ENCODE results near the gene ADARB1.

Gene ADARB1

GRCh38 chr21:45075596-45076244 is 1.3 kb downstream of the ADARB1 start:
- DNase-seq (ENCODE audit: low spot score): no peak

GRCh38 chr21:45076245-45076711 is 1.9 kb downstream of the ADARB1 start:
- no peak for DNase-seq (ENCODE audit: low spot score)

- DNase-seq (ENCODE audit: low spot score): no peak
Observed at GRCh38 chr21:45078371-45078770, 4.0 kb downstream of the ADARB1 start.

- DNase-seq (ENCODE audit: low spot score): no peak
Observed at GRCh38 chr21:45078877-45079281, 4.5 kb downstream of the ADARB1 start.

- no peak for DNase-seq (ENCODE audit: low spot score)
Observed at GRCh38 chr21:45079351-45079750, 5.0 kb downstream of the ADARB1 start.

GRCh38 chr21:45080232-45080631 is 5.9 kb downstream of the ADARB1 start:
- DNase-seq (ENCODE audit: low spot score): no peak

- no peak for DNase-seq (ENCODE audit: low spot score)
Observed at GRCh38 chr21:45080639-45081414, 6.4 kb downstream of the ADARB1 start.

GRCh38 chr21:45081636-45082035 is 7.3 kb downstream of the ADARB1 start:
- no peak for DNase-seq (ENCODE audit: low spot score)

- no peak for DNase-seq (ENCODE audit: low spot score)
Observed at GRCh38 chr21:45082736-45083135, 8.4 kb downstream of the ADARB1 start.

- no peak for DNase-seq (ENCODE audit: low spot score)
Observed at GRCh38 chr21:45084121-45084520, 9.7 kb downstream of the ADARB1 start.

- no peak for DNase-seq (ENCODE audit: low spot score)
Observed at GRCh38 chr21:45084881-45085536, 10.6 kb downstream of the ADARB1 start.

GRCh38 chr21:45085700-45086099 is 11.3 kb downstream of the ADARB1 start:
- DNase-seq (ENCODE audit: low spot score): no peak

GRCh38 chr21:45086337-45086958 is 12.1 kb downstream of the ADARB1 start:
- DNase-seq (ENCODE audit: low spot score): no peak

- no peak for DNase-seq (ENCODE audit: low spot score)
Observed at GRCh38 chr21:45087022-45087823, 12.8 kb downstream of the ADARB1 start.

GRCh38 chr21:45088116-45088515 is 13.7 kb downstream of the ADARB1 start:
- no peak for DNase-seq (ENCODE audit: low spot score)

GRCh38 chr21:45088729-45089128 is 14.3 kb downstream of the ADARB1 start:
- DNase-seq (ENCODE audit: low spot score): no peak

GRCh38 chr21:45089964-45090363 is 15.6 kb downstream of the ADARB1 start:
- no peak for DNase-seq (ENCODE audit: low spot score)

GRCh38 chr21:45090966-45091365 is 16.6 kb downstream of the ADARB1 start:
- no peak for DNase-seq (ENCODE audit: low spot score)

GRCh38 chr21:45091550-45092322 is 17.4 kb downstream of the ADARB1 start:
- no peak for DNase-seq (ENCODE audit: low spot score)

- DNase-seq (ENCODE audit: low spot score): no peak
Observed at GRCh38 chr21:45093035-45093532, 18.7 kb downstream of the ADARB1 start.

GRCh38 chr21:45094412-45094811 is 20.0 kb downstream of the ADARB1 start:
- DNase-seq (ENCODE audit: low spot score): no peak

Measured in hematopoietic multipotent progenitor cell treated with erythropoietin and hydrocortisone succinate and interleukin-3 and kit ligand, for 15 days (in vitro differentiated cells).